ENCODE results near the gene ITGB1BP1.

DNA sequence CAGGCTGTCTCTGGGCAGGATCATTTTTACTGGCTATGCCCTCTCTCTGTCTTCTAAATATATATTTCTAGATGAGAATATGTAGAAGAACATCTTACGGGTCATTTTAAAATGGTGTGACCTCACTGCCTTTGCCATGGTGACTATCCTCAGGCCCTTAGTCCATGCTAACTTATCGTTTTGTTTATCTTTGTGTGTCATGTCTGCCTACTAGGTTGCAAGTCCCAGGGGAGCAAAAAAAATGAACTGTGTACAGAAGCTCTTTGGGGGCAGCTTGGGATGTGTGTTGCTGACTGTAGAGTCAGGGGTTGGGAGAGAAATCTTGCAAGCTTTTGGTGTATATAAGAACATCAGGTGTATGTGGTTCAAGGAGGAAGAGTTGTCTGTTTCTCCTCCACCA, 11.2 kb upstream of the ITGB1BP1 start:
- no peak for TF ChIP-seq CREB1 (CRISPR knock-in tag; IDR thresholded peaks at IDR 0.05)
- TF ChIP-seq, protein P1, sequence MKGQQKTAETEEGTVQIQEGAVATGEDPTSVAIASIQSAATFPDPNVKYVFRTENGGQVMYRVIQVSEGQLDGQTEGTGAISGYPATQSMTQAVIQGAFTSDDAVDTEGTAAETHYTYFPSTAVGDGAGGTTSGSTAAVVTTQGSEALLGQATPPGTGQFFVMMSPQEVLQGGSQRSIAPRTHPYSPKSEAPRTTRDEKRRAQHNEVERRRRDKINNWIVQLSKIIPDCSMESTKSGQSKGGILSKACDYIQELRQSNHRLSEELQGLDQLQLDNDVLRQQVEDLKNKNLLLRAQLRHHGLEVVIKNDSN (CRISPR knock-in tag; IDR thresholded peaks at IDR 0.05) = no peak
- no peak for TF ChIP-seq ZNF138 (CRISPR knock-in tag; conservative IDR thresholded peaks at IDR 0.05)
- no peak for TF ChIP-seq CTCF (IDR thresholded peaks at IDR 0.05)
- TF ChIP-seq SP1 (CRISPR knock-in tag; conservative IDR thresholded peaks at IDR 0.05) = no peak
- no peak for TF ChIP-seq JUN (CRISPR knock-in tag; IDR thresholded peaks at IDR 0.05)
- TF ChIP-seq, protein P2, sequence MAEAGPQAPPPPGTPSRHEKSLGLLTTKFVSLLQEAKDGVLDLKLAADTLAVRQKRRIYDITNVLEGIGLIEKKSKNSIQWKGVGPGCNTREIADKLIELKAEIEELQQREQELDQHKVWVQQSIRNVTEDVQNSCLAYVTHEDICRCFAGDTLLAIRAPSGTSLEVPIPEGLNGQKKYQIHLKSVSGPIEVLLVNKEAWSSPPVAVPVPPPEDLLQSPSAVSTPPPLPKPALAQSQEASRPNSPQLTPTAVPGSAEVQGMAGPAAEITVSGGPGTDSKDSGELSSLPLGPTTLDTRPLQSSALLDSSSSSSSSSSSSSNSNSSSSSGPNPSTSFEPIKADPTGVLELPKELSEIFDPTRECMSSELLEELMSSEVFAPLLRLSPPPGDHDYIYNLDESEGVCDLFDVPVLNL (CRISPR knock-in tag; IDR thresholded peaks at IDR 0.05; ENCODE audit: borderline replicate concordance, low read depth) = no peak
- TF ChIP-seq, protein P3, sequence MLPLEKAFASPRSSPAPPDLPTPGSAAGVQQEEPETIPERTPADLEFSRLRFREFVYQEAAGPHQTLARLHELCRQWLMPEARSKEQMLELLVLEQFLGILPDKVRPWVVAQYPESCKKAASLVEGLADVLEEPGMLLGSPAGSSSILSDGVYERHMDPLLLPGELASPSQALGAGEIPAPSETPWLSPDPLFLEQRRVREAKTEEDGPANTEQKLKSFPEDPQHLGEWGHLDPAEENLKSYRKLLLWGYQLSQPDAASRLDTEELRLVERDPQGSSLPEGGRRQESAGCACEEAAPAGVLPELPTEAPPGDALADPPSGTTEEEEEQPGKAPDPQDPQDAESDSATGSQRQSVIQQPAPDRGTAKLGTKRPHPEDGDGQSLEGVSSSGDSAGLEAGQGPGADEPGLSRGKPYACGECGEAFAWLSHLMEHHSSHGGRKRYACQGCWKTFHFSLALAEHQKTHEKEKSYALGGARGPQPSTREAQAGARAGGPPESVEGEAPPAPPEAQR (CRISPR knock-in tag; IDR thresholded peaks at IDR 0.05) = no peak
- TF ChIP-seq, protein P4, sequence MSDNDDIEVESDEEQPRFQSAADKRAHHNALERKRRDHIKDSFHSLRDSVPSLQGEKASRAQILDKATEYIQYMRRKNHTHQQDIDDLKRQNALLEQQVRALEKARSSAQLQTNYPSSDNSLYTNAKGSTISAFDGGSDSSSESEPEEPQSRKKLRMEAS (CRISPR knock-in tag; IDR thresholded peaks at IDR 0.05) = no peak
